HUES48 (cell line): ENCODE data around the gene OR52A1.

Experiments
- H3K27ac ChIP-seq: one replicate; pipeline ENCODE4 v1.7.0; 2013; ENCODE audit warnings: low read depth, low read length, inconsistent platforms
- H3K27me3 ChIP-seq: 2 replicates; pipeline ENCODE4 v1.6.1; 2013; ENCODE audit warnings: mild to moderate bottlenecking, low read length; ENCODE audit not compliant: control insufficient read depth, insufficient read depth
- H3K36me3 ChIP-seq: 2 replicates; pipeline ENCODE4 v1.6.1; 2013; ENCODE audit warnings: low read length; ENCODE audit not compliant: control insufficient read depth, insufficient read depth
- H3K4me1 ChIP-seq: 2 replicates; pipeline ENCODE4 v1.6.1; 2013; ENCODE audit warnings: mild to moderate bottlenecking, low read length; ENCODE audit not compliant: control insufficient read depth, insufficient read depth
- H3K4me3 ChIP-seq: 2 replicates; pipeline ENCODE4 v1.5.1; 2013; ENCODE audit warnings: mild to moderate bottlenecking, low read depth, low read length
- H3K9ac ChIP-seq: 2 replicates; pipeline ENCODE4 v1.6.1; 2013; ENCODE audit warnings: mild to moderate bottlenecking, low read depth, low read length, moderate library complexity
- H3K9me3 ChIP-seq: 2 replicates; pipeline ENCODE4 v1.6.1; 2013; ENCODE audit warnings: low read length; ENCODE audit not compliant: control insufficient read depth, insufficient read depth

The OR52A1 gene

GRCh38 chr11:5136261-5136660 lies 18.3 kb downstream of the OR52A1 start:
- no peaks in the 10 kb centered on the region for H3K27me3 ChIP-seq
- H3K9me3 ChIP-seq: no peaks in the 10 kb centered on the region
- no peak overlapping the region for H3K27ac ChIP-seq
- no peak overlapping the region for H3K4me3 ChIP-seq
- H3K4me1 ChIP-seq: peaks cover 17% of the 10 kb centered on the region
- H3K9ac ChIP-seq: no peak overlapping the region
- H3K36me3 ChIP-seq: no peaks in the 10 kb centered on the region

GRCh38 chr11:5131584-5132335 lies 22.8 kb downstream of the OR52A1 start:
- Histone ChIP-seq H3K9me3 (no peaks in the 10 kb centered on the region), H3K4me1 (peaks cover 13% of the 10 kb centered on the region), H3K4me3 (no peak overlapping the region), H3K27me3 (no peaks in the 10 kb centered on the region), H3K36me3 (no peaks in the 10 kb centered on the region), H3K27ac (no peak overlapping the region), H3K9ac (no peak overlapping the region)

- Histone ChIP-seq H3K4me3 (no peak overlapping the region), H3K4me1 (no peaks in the 10 kb centered on the region), H3K9ac (no peak overlapping the region), H3K27me3 (no peaks in the 10 kb centered on the region), H3K36me3 (no peaks in the 10 kb centered on the region), H3K27ac (no peak overlapping the region), H3K9me3 (no peaks in the 10 kb centered on the region)
Observed at GRCh38 chr11:5129457-5129877, 25.1 kb downstream of the OR52A1 start.

GRCh38 chr11:5124891-5125620 lies 29.5 kb downstream of the OR52A1 start:
- Histone ChIP-seq H3K9ac (no peak overlapping the region), H3K4me3 (no peak overlapping the region), H3K36me3 (no peaks in the 10 kb centered on the region), H3K9me3 (no peaks in the 10 kb centered on the region), H3K27ac (no peak overlapping the region), H3K27me3 (no peaks in the 10 kb centered on the region), H3K4me1 (0 out of 2 replicates have a peak, but pooled peaks cover 3% of the 10 kb centered on the region)

GRCh38 chr11:5123802-5124521 lies 30.6 kb downstream of the OR52A1 start:
- 0 out of 2 replicates have a peak, but pooled peaks cover 3% of the 10 kb centered on the region for H3K4me1 ChIP-seq
- no peaks in the 10 kb centered on the region for H3K9me3 ChIP-seq
- H3K27me3 ChIP-seq: no peaks in the 10 kb centered on the region
- no peak overlapping the region for H3K9ac ChIP-seq
- H3K4me3 ChIP-seq: no peak overlapping the region
- no peaks in the 10 kb centered on the region for H3K36me3 ChIP-seq
- H3K27ac ChIP-seq: no peak overlapping the region

- Histone ChIP-seq H3K27me3 (no peaks in the 10 kb centered on the region), H3K9me3 (no peaks in the 10 kb centered on the region), H3K4me1 (no peaks in the 10 kb centered on the region), H3K9ac (no peak overlapping the region), H3K36me3 (no peaks in the 10 kb centered on the region), H3K27ac (no peak overlapping the region), H3K4me3 (no peak overlapping the region)
Observed at GRCh38 chr11:5118893-5119292, 35.7 kb downstream of the OR52A1 start.

- Histone ChIP-seq H3K36me3 (no peaks in the 10 kb centered on the region), H3K9ac (no peak overlapping the region), H3K4me3 (no peak overlapping the region), H3K4me1 (no peaks in the 10 kb centered on the region), H3K27ac (no peak overlapping the region), H3K27me3 (no peaks in the 10 kb centered on the region), H3K9me3 (no peaks in the 10 kb centered on the region)
Observed at GRCh38 chr11:5117588-5117987, 37.0 kb downstream of the OR52A1 start.

- no peaks in the 10 kb centered on the region for H3K27me3 ChIP-seq
- no peak overlapping the region for H3K4me3 ChIP-seq
- H3K9ac ChIP-seq: no peak overlapping the region
- no peak overlapping the region for H3K27ac ChIP-seq
- no peaks in the 10 kb centered on the region for H3K9me3 ChIP-seq
- H3K36me3 ChIP-seq: no peaks in the 10 kb centered on the region
- no peaks in the 10 kb centered on the region for H3K4me1 ChIP-seq
Observed at GRCh38 chr11:5115339-5115738, 39.2 kb downstream of the OR52A1 start.

- no peaks in the 10 kb centered on the region for H3K27me3 ChIP-seq
- no peak overlapping the region for H3K27ac ChIP-seq
- no peak overlapping the region for H3K4me3 ChIP-seq
- no peaks in the 10 kb centered on the region for H3K9me3 ChIP-seq
- no peaks in the 10 kb centered on the region for H3K36me3 ChIP-seq
- no peaks in the 10 kb centered on the region for H3K4me1 ChIP-seq
- no peak overlapping the region for H3K9ac ChIP-seq
Observed at GRCh38 chr11:5107285-5107684, 47.3 kb downstream of the OR52A1 start.

GRCh38 chr11:5103066-5103465 lies 51.5 kb downstream of the OR52A1 start:
- Histone ChIP-seq H3K27ac (no peak overlapping the region), H3K9me3 (no peaks in the 10 kb centered on the region), H3K9ac (no peak overlapping the region), H3K27me3 (no peaks in the 10 kb centered on the region), H3K36me3 (no peaks in the 10 kb centered on the region), H3K4me1 (no peaks in the 10 kb centered on the region), H3K4me3 (no peak overlapping the region)

- H3K9me3 ChIP-seq: no peaks in the 10 kb centered on the region
- no peaks in the 10 kb centered on the region for H3K36me3 ChIP-seq
- no peak overlapping the region for H3K9ac ChIP-seq
- H3K4me3 ChIP-seq: no peak overlapping the region
- no peak overlapping the region for H3K27ac ChIP-seq
- H3K27me3 ChIP-seq: no peaks in the 10 kb centered on the region
- no peaks in the 10 kb centered on the region for H3K4me1 ChIP-seq
Observed at GRCh38 chr11:5102246-5102645, 52.3 kb downstream of the OR52A1 start.
